HCT116 (cell line): Measurements from ENCODE around the gene CD24. TPM values are rescaled to one million over a fixed set of nuclear protein-coding genes. Genes with fewer than 3 reads are reported as not detected.

Source experiments
- ATAC-seq: fragments of 200-7000 bp; cut with Tn5 transposase; 2 replicates; pipeline ENCODE4 v1.9.1; 2020; ENCODE audit warnings: mild to moderate bottlenecking, moderate library complexity
- BruUV-seq: library from RNA; stranded (reverse); fragments of 400-500 nt; replicated peaks from 2 replicates; lab custom pipeline; 2021; lab: Mats Ljungman, UMichigan
- CTCF ChIA-PET: fragments of 300-600 bp; sonication (Branson Sonifier 250); formaldehyde crosslinking; loops from one replicate; lab custom pipeline; 2021; ENCODE audit warnings: antibody characterized with exemption; lab: Charles Lee
- POLR2A ChIA-PET: fragments of 300-600, 350-600 bp; sonication (Branson Sonifier 250); formaldehyde crosslinking; loops from one replicate; lab custom pipeline; 2021; ENCODE audit warnings: antibody characterized with exemption; lab: Charles Lee
- RAD21 ChIA-PET, 2 experiments: fragments of 300-600 bp; sonication (Branson Sonifier 250); formaldehyde crosslinking; loops; one replicate each; lab custom pipeline; 2023; ENCODE audit warnings: low total read pairs in 2 of 2; ENCODE audit not compliant: uncharacterized antibody in 2 of 2, unreplicated experiment in 2 of 2, low non-redundant PET in 1 of 2; lab: Charles Lee
- DNase-seq: peaks from one replicate; pipeline ENCODE4 v3.0.0-alpha.2; 2010; ENCODE audit warnings: low read depth, low spot score
- H2AFZ ChIP-seq: fragments of 200-600 bp; shearing (Covaris generic), sonication (generic); 2 replicates; pipeline ENCODE4 v1.6.1; 2017; ENCODE audit warnings: low read depth, mixed run types, mixed read lengths, antibody characterized with exemption, low read length; ENCODE audit not compliant: poor library complexity, severe bottlenecking
- H3K27ac ChIP-seq: 2 replicates; pipeline ENCODE4 v1.5.1; 2012; ENCODE audit warnings: low read depth, low read length
- H3K27me3 ChIP-seq: fragments of 200-600 bp; sonication (generic); 2 replicates; pipeline ENCODE4 v1.6.1; 2016; ENCODE audit warnings: mixed run types, low read length, mixed read lengths; ENCODE audit not compliant: insufficient read depth
- H3K36me3 ChIP-seq, 2 experiments: fragments of 200-500 bp in 1 of 2; fragments of 200-600 bp in 1 of 2; sonication (Bioruptor generic) in 1 of 2; sonication (generic) in 1 of 2; 2 replicates each; pipeline versions ENCODE4 v1.5.1 to v1.6.1; 2014 to 2016; ENCODE audit warnings: low read length in 2 of 2, inconsistent platforms in 1 of 2, mixed read lengths in 1 of 2, mixed run types in 1 of 2; ENCODE audit not compliant: insufficient read depth in 2 of 2, control insufficient read depth in 1 of 2
- H3K4me1 ChIP-seq, 2 experiments: fragments of 200-600 bp in 1 of 2; sonication (generic) in 1 of 2; 2 replicates each; pipeline versions ENCODE4 v1.5.1 to v1.6.1; 2012 to 2017; ENCODE audit warnings: low read length in 2 of 2, inconsistent platforms in 1 of 2, mild to moderate bottlenecking in 1 of 2, mixed read lengths in 1 of 2, mixed run types in 1 of 2, moderate library complexity in 1 of 2; ENCODE audit not compliant: insufficient read depth in 2 of 2, control insufficient read depth in 1 of 2
- H3K4me2 ChIP-seq: fragments of 200-600 bp; sonication (generic); 2 replicates; pipeline ENCODE4 v1.6.1; 2017; ENCODE audit warnings: mixed run types, low read length, mixed read lengths
- H3K4me3 ChIP-seq, 2 experiments: fragments of 200-600 bp in 1 of 2; sonication (generic) in 1 of 2; replicated peaks in 1 of 2; 2 replicates each; pipeline ENCODE4 v1.5.1; 2011 to 2016; ENCODE audit warnings: low read length in 2 of 2, control low read depth in 1 of 2, low read depth in 1 of 2, mild to moderate bottlenecking in 1 of 2, mixed read lengths in 1 of 2, mixed run types in 1 of 2
- H3K79me2 ChIP-seq: fragments of 200-600 bp; sonication (generic); 2 replicates; pipeline ENCODE4 v1.6.1; 2017; ENCODE audit warnings: mild to moderate bottlenecking, mixed run types, low read length, moderate library complexity, mixed read lengths; ENCODE audit not compliant: insufficient read depth
- H3K9ac ChIP-seq: fragments of 200-600 bp; sonication (generic); 2 replicates; pipeline ENCODE4 v1.6.1; 2016; ENCODE audit warnings: low read length, mixed read lengths
- H3K9me2 ChIP-seq: fragments of 200-600 bp; sonication (generic), shearing (Covaris generic); 2 replicates; pipeline ENCODE4 v1.6.1; 2017; ENCODE audit warnings: mixed run types, mild to moderate bottlenecking, moderate library complexity; ENCODE audit not compliant: insufficient read depth
- H3K9me3 ChIP-seq, 2 experiments: fragments of 200-500 bp in 1 of 2; fragments of 200-600 bp in 1 of 2; sonication (Bioruptor generic) in 1 of 2; sonication (generic) in 1 of 2; 2 replicates each; pipeline ENCODE4 v1.6.1; 2014 to 2017; ENCODE audit warnings: low read length in 2 of 2, mixed read lengths in 2 of 2, inconsistent platforms in 1 of 2, low read depth in 1 of 2, mild to moderate bottlenecking in 1 of 2, mixed run types in 1 of 2, moderate library complexity in 1 of 2; ENCODE audit not compliant: control insufficient read depth in 1 of 2, insufficient read depth in 1 of 2
- H4K20me1 ChIP-seq: fragments of 200-600 bp; sonication (generic), shearing (Covaris generic); 2 replicates; pipeline ENCODE4 v1.6.1; 2017; ENCODE audit warnings: mixed run types, mild to moderate bottlenecking, moderate library complexity; ENCODE audit not compliant: insufficient read depth
- ELF1 ChIP-seq: IDR thresholded peaks from 2 replicates; pipeline ENCODE4 v1.6.1; 2012; ENCODE audit warnings: low read depth, borderline replicate concordance
- EZH2phosphoT487 ChIP-seq: fragments of 200-600 bp; IDR thresholded peaks from 2 replicates; pipeline ENCODE4 v1.6.1; 2018; ENCODE audit warnings: antibody characterized with exemption, borderline replicate concordance
- JUND ChIP-seq: IDR thresholded peaks from 2 replicates; pipeline ENCODE4 v1.6.1; 2012
- POLR2A ChIP-seq: IDR thresholded peaks from 2 replicates; pipeline ENCODE4 v1.7.0; 2011; ENCODE audit warnings: borderline replicate concordance; ENCODE audit not compliant: insufficient read depth, insufficient read length; ENCODE audit errors: extremely low read depth
- RAD21 ChIP-seq: IDR thresholded peaks from 2 replicates; pipeline ENCODE4 v1.6.1; 2012; ENCODE audit warnings: low read depth, mild to moderate bottlenecking
- YY1 ChIP-seq: IDR thresholded peaks from 2 replicates; pipeline ENCODE4 v1.6.1; 2011; ENCODE audit warnings: low read length, low read depth, moderate library complexity, mild to moderate bottlenecking; ENCODE audit not compliant: insufficient replicate concordance; ENCODE audit errors: extremely low read depth
- ZFX ChIP-seq: fragments of 450-650 bp; IDR thresholded peaks from 2 replicates; pipeline ENCODE4 v1.6.1; 2017
- intact Hi-C: fragments of 100-400 bp; cut with micrococcal nuclease; formaldehyde crosslinking; loops from 2 replicates; pipeline ENCODE4 v1.10.0; 2022
- total RNA-seq: library from RNA; stranded (reverse); gene quantifications from one replicate; pipeline ENCODE4 v1.2.1, GENCODE V29; 2021; ENCODE audit not compliant: unreplicated experiment
- TF ChIP-seq, protein P1 (sequence below): IDR thresholded peaks from 2 replicates; pipeline ENCODE4 v1.6.1; 2012
- TF ChIP-seq, protein P2 (sequence below), 3 experiments: fragments of 200-600 bp in 1 of 3; sonication (generic) in 1 of 3; IDR thresholded peaks in 2 of 3; conservative IDR thresholded peaks in 1 of 3; 2 replicates each; pipeline ENCODE4 v1.5.1; 2012 to 2017; ENCODE audit warnings: low read depth in 2 of 3, low read length in 2 of 3, antibody characterized with exemption in 1 of 3, borderline replicate concordance in 1 of 3, control low read depth in 1 of 3, mild to moderate bottlenecking in 1 of 3, mixed read lengths in 1 of 3, mixed run types in 1 of 3, moderate library complexity in 1 of 3; ENCODE audit not compliant: insufficient read depth in 1 of 3

Gene CD24
- total RNA-seq, 1 experiment from 2014 or later = 7.3 TPM

DNA sequence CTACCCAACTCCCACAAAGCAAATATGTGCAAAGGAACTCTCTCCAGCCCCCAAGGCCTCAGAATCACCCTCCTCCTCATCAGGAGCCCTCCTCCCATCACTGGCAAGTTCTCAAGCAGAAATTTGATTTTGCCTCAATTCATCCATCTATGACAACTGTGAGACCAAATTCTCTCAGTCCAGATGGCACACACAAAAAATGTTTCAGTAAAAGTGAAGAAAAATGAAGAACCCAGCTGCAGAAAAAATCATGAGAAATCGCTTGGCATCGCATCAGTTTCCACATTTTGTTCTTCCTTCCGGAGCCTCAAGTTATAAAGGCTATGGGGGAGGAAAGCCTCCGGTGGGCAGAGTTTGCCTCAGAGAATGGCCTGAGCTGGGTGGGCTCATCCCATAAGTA lies 6.4 kb upstream of the CD24 start:
- RAD21 ChIA-PET = no interaction called here
- H3K4me2 ChIP-seq = no peak overlapping the region
- H3K27me3 ChIP-seq = no peaks in the 10 kb centered on the region
- CTCF ChIA-PET = interaction anchor here (0.8 to 1.3 kb wide), 2 partner anchors 533 to 537 kb away, joined by 3 to 4 read pairs; no protein-coding TSS in a partner anchor
- no peak overlapping the region for H3K27ac ChIP-seq
- no peak overlapping the region for H2AFZ ChIP-seq
- H3K79me2 ChIP-seq = no peaks in the 10 kb centered on the region
- no peak overlapping the region for H3K9ac ChIP-seq
- intact Hi-C loops = no loop called here
- no peaks in the 10 kb centered on the region for H3K36me3 ChIP-seq
- ATAC-seq = no peak
- no peak for DNase-seq
- POLR2A ChIA-PET = no interaction called here
- no peaks in the 10 kb centered on the region for H3K9me2 ChIP-seq
- H3K4me3 ChIP-seq = no peak overlapping the region
- BruUV-seq = no TSS peak
- peaks cover 3 to 9% of the 10 kb centered on the region in 2 experiments; a peak in 3 of 4 replicates for H3K4me1 ChIP-seq
- no peak for TF ChIP-seq JUND
- no peak for TF ChIP-seq ZFX
- TF ChIP-seq, protein P1, sequence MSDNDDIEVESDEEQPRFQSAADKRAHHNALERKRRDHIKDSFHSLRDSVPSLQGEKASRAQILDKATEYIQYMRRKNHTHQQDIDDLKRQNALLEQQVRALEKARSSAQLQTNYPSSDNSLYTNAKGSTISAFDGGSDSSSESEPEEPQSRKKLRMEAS = no peak
- TF ChIP-seq RAD21 = no peak
- TF ChIP-seq EZH2phosphoT487 = no peak
- no peak for TF ChIP-seq POLR2A
- TF ChIP-seq ELF1 = no peak
- TF ChIP-seq YY1 = no peak
- H3K9me3 ChIP-seq = no peaks in the 10 kb centered on the region
- no peaks in the 10 kb centered on the region for H4K20me1 ChIP-seq

DNA sequence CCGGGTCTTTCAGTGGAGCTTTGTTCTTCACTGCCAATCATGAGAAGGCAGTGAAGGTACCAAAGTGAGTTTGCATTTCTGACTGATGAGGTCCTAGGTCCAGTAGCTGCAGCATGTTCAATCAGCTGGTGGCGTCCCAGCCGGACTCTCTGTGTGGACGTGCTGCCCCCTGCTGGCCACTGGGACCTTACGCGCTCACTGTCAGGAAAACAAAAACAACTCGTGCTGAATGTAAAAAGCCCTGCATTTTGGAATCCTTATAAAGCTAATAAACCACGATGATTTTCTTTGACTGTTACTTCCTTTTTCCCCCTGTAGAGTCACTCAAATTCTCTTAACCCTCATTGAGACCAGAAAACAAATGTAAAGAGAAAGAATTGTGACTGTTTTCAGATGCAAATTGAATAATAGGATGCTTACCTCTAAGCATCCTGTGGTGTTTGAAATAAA lies 4.9 kb upstream of the CD24 start:
- H3K4me2 ChIP-seq = peak overlapping the region; percentile 38; the same call in 1 of the 2 replicates
- intact Hi-C loops = loop anchor here (1.0 to 5.0 kb wide), 6 partner anchors 97 to 641 kb away; no protein-coding TSS in a partner anchor
- H3K9ac ChIP-seq = no peak overlapping the region
- no peak overlapping the region for H3K4me3 ChIP-seq
- H4K20me1 ChIP-seq = no peaks in the 10 kb centered on the region
- H3K27me3 ChIP-seq = no peaks in the 10 kb centered on the region
- H3K36me3 ChIP-seq = no peaks in the 10 kb centered on the region
- peak; percentile 62 for ATAC-seq
- H3K27ac ChIP-seq = no peak overlapping the region
- POLR2A ChIA-PET = no interaction called here
- H2AFZ ChIP-seq = peak overlapping the region; percentile 85
- BruUV-seq = no TSS peak
- CTCF ChIA-PET = interaction anchor here (0.6 to 1.8 kb wide), 37 partner anchors 11 to 644 kb away, joined by 3 to 22 read pairs (median 4); no protein-coding TSS in a partner anchor
- RAD21 ChIA-PET = interaction anchor here (0.6 to 1.1 kb wide), 6 partner anchors 18 to 530 kb away, joined by 3 to 15 read pairs (median 6); no protein-coding TSS in a partner anchor
- no peaks in the 10 kb centered on the region for H3K9me3 ChIP-seq
- H3K4me1 ChIP-seq = peaks cover 5 to 15% of the 10 kb centered on the region in 2 experiments; a peak in 3 of 4 replicates
- no peaks in the 10 kb centered on the region for H3K79me2 ChIP-seq
- peak; percentile 71 for DNase-seq
- TF ChIP-seq RAD21 = peak; percentile 97
- TF ChIP-seq, protein P2, sequence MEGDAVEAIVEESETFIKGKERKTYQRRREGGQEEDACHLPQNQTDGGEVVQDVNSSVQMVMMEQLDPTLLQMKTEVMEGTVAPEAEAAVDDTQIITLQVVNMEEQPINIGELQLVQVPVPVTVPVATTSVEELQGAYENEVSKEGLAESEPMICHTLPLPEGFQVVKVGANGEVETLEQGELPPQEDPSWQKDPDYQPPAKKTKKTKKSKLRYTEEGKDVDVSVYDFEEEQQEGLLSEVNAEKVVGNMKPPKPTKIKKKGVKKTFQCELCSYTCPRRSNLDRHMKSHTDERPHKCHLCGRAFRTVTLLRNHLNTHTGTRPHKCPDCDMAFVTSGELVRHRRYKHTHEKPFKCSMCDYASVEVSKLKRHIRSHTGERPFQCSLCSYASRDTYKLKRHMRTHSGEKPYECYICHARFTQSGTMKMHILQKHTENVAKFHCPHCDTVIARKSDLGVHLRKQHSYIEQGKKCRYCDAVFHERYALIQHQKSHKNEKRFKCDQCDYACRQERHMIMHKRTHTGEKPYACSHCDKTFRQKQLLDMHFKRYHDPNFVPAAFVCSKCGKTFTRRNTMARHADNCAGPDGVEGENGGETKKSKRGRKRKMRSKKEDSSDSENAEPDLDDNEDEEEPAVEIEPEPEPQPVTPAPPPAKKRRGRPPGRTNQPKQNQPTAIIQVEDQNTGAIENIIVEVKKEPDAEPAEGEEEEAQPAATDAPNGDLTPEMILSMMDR (IDR thresholded peaks at IDR 0.05 in 2 of 3, conservative IDR thresholded peaks at IDR 0.05 in 1 of 3; ENCODE audit: borderline replicate concordance in 1 of 3, insufficient read depth in 1 of 3, low read depth in 2 of 3, low read length in 2 of 3) = peak; percentile 92 to 99 (median 96)
- TF ChIP-seq, protein P1 = no peak
- no peaks in the 10 kb centered on the region for H3K9me2 ChIP-seq
